OCI-LY3 (cell line): ENCODE measurements around the gene LRRC72.

Experiments
- H2AFZ ChIP-seq: fragments of 200-600, 300-600 bp; shearing (Covaris generic); 2 replicates; pipeline ENCODE4 v1.6.0; 2014; ENCODE audit warnings: antibody characterized with exemption, low read depth, low read length
- H3K27ac ChIP-seq: fragments of 200-600, 300-600 bp; sonication (generic); 2 replicates; pipeline ENCODE4 v1.5.1; 2014; ENCODE audit warnings: mild to moderate bottlenecking, low read length, moderate library complexity, mixed read lengths
- H3K27me3 ChIP-seq: fragments of 200-600, 300-600 bp; sonication (generic); 2 replicates; pipeline ENCODE4 v1.6.1; 2014; ENCODE audit warnings: low read depth, low read length, mixed read lengths
- H3K36me3 ChIP-seq: fragments of 200-600, 300-600 bp; sonication (generic); replicated peaks from 2 replicates; pipeline ENCODE3; 2014; ENCODE audit warnings: low read depth, low read length, mixed read lengths
- H3K4me1 ChIP-seq: fragments of 300-600, 200-600 bp; sonication (generic); 2 replicates; pipeline ENCODE4 v1.6.1; 2014; ENCODE audit warnings: low read length, mixed read lengths
- H3K4me2 ChIP-seq: fragments of 200-600, 300-600 bp; sonication (generic); 2 replicates; pipeline ENCODE4 v1.6.1; 2014; ENCODE audit warnings: low read length, mixed read lengths
- H3K4me3 ChIP-seq: fragments of 300-600, 200-600 bp; sonication (generic); 2 replicates; pipeline ENCODE4 v1.5.1; 2014; ENCODE audit warnings: antibody characterized with exemption, mild to moderate bottlenecking, low read length, moderate library complexity
- H3K79me2 ChIP-seq: fragments of 300-600, 200-600 bp; shearing (Covaris generic); 2 replicates; pipeline ENCODE4 v1.6.1; 2014; ENCODE audit warnings: mild to moderate bottlenecking, low read length, mixed read lengths
- H3K9ac ChIP-seq: fragments of 300-600, 200-600 bp; shearing (Covaris generic); 2 replicates; pipeline ENCODE4 v1.6.0; 2014; ENCODE audit warnings: mild to moderate bottlenecking, low read length, moderate library complexity
- H3K9me3 ChIP-seq: fragments of 200-600, 300-600 bp; shearing (Covaris generic); 2 replicates; pipeline ENCODE4 v1.6.1; 2014; ENCODE audit warnings: low read length, mixed read lengths; ENCODE audit not compliant: insufficient read depth
- H4K20me1 ChIP-seq: fragments of 200-600, 300-600 bp; sonication (generic); 2 replicates; pipeline ENCODE4 v1.6.1; 2016; ENCODE audit warnings: low read length, mixed read lengths; ENCODE audit not compliant: insufficient read depth
- EZH2phosphoT487 ChIP-seq: fragments of 200-600 bp; shearing (Covaris generic); IDR thresholded peaks from 2 replicates; pipeline ENCODE4 v1.6.1; 2018; ENCODE audit warnings: antibody characterized with exemption, mixed run types, low read depth
- TF ChIP-seq, protein P1 (sequence below): fragments of 200-600, 300-600 bp; sonication (generic); IDR thresholded peaks from 2 replicates; pipeline ENCODE4 v1.5.1; 2014; ENCODE audit warnings: antibody characterized with exemption, low read length, low read depth

Gene LRRC72

GRCh38 chr7:16630654-16631053 lies 104.0 kb downstream of the LRRC72 start:
- H3K4me1 ChIP-seq, result no peaks in the 10 kb centered on the region
- H3K4me3 ChIP-seq, result no peak overlapping the region
- no peaks in the 10 kb centered on the region for H3K9me3 ChIP-seq
- no peaks in the 10 kb centered on the region for H3K27me3 ChIP-seq
- H3K4me2 ChIP-seq, result no peak overlapping the region
- no peaks in the 10 kb centered on the region for H3K36me3 ChIP-seq
- no peak overlapping the region for H3K27ac ChIP-seq
- H3K79me2 ChIP-seq, result no peaks in the 10 kb centered on the region
- TF ChIP-seq, protein P1, sequence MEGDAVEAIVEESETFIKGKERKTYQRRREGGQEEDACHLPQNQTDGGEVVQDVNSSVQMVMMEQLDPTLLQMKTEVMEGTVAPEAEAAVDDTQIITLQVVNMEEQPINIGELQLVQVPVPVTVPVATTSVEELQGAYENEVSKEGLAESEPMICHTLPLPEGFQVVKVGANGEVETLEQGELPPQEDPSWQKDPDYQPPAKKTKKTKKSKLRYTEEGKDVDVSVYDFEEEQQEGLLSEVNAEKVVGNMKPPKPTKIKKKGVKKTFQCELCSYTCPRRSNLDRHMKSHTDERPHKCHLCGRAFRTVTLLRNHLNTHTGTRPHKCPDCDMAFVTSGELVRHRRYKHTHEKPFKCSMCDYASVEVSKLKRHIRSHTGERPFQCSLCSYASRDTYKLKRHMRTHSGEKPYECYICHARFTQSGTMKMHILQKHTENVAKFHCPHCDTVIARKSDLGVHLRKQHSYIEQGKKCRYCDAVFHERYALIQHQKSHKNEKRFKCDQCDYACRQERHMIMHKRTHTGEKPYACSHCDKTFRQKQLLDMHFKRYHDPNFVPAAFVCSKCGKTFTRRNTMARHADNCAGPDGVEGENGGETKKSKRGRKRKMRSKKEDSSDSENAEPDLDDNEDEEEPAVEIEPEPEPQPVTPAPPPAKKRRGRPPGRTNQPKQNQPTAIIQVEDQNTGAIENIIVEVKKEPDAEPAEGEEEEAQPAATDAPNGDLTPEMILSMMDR, result no peak
- no peak for TF ChIP-seq EZH2phosphoT487
- no peaks in the 10 kb centered on the region for H4K20me1 ChIP-seq
- H3K9ac ChIP-seq, result no peak overlapping the region
- H2AFZ ChIP-seq, result no peak overlapping the region
